HL-60/S4 treated with retinoic acid at 250 ng/mL for 4 days and 3 days (cell line): ENCODE results near the gene SUPT6H.

ENCODE experiments used
- in situ Hi-C: fragments of 300-500 bp; cut with MboI; formaldehyde crosslinking; loops from 2 replicates; pipeline ENCODE4 v1.7.0; 2022; ENCODE audit warnings: low sequenced_read_pairs

The SUPT6H gene

GRCh38 chr17:28661635-28662526, at the start of gene SUPT6H, which contains the start of gene SDF2:
TSS of gene SUPT6H (plus strand) at chr17:28662205. CDS start at chr17:28673402, 11,197 bp downstream.
TSS of gene SDF2 (minus strand) at chr17:28661906. CDS start at chr17:28661876, 30 bp downstream.
- in situ Hi-C loops: no loop called here

DNA sequence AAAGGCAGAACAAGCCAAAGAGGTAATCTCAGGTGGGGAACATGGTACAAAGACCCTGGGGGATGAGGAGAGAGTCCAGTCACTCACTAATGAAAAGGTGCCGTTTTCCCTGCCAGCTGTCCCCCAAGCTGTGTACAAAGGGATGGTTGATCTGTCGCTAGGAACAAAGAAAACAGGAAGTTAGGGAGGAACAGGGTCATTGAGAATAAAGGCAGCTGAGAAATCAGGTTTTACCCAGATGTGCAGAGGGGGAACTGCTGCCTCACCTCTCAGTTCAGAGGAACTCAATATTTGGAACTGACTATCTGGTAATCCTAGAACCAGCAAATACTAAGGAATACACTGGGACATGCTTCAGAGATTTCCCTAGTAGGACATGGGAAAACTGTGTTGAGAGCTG, 49.5 kb upstream of the SUPT6H start:
- in situ Hi-C loops: no loop called here

- in situ Hi-C loops: no loop called here
Observed at GRCh38 chr17:28612936-28613872, 48.8 kb upstream of the SUPT6H start.

DNA sequence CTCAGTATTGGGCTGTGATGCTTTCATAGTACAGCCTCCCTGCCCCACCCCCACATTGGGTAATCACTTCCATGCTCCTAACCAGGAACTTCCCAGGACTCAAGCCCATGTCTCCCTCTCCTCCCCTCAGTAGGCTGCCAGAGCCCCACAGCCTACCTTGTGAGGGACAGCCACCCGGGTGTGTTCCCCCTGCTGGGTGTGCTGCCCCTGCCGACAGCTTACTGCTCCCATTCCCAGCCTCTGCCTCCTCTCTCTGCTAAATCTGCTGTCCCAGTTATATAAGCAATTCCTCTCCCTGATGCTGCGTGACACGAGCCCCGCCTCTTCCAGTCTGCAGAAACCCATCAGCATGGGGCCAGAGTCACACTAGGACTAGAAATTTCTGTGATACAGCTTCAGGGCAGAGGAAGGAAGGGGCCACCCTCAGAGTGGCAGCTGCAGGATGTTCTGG, 48.0 kb upstream of the SUPT6H start, which contains the start of gene RSKR:
Gene RSKR, minus strand, starts transcription at position 255 of the 451 bp plus-strand sequence. Its CDS starts 24 bp downstream, at position 231.
- in situ Hi-C loops: no loop called here

DNA sequence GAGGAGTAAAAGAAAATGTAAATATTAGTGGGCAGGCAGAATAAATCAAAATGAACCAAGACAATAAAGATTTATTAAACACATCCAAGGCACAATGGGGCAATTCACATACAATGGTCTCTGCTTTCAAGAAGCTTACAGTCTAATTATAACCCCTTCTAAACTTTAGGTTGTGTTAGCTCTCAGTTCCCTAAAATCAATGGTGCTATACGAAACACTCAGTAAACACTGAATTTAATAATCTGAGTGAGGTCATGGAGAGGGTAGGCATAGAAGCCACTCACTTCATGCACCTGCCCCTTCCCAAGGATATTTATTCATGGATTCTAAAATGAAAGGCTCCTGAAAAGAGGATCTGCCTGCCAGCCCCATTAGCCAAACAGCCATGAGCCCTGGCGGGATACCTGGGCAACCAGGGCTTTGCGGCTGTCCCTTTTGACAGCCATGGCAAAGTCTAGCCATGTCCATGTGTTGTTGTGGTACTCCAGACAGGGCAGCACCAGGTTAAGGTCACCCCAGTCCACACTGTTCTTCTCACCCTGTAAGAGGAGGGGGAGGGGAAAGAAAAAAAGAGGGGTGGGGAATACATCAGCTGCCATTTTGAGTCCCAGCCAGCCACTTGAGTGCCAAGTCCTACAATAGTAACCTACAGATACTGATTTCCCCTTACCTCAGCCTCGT, 46.6 kb upstream of the SUPT6H start:
- in situ Hi-C loops: no loop called here

GRCh38 chr17:28616281-28616680, 45.7 kb upstream of the SUPT6H start:
- in situ Hi-C loops: no loop called here

DNA sequence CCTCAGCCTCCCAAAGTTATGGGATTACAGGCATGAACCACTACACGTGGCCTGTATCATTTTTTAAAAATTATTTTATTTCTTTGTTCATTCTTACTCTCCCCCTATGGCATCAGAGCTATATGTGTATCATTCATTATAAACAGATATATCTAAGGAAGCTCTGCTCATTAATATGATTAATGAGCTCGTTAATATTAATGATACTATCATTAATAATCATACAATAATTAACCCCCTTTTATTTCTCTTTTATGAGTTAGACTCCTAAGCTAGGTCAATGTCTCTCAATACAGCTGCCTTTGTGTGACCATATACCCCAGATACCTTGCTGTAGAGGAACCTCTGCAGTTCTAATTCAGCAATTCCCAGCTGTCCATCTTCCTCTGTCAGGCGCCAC, 43.5 kb upstream of the SUPT6H start:
- in situ Hi-C loops: no loop called here

GRCh38 chr17:28620010-28620409, 42.0 kb upstream of the SUPT6H start:
- in situ Hi-C loops: no loop called here

DNA sequence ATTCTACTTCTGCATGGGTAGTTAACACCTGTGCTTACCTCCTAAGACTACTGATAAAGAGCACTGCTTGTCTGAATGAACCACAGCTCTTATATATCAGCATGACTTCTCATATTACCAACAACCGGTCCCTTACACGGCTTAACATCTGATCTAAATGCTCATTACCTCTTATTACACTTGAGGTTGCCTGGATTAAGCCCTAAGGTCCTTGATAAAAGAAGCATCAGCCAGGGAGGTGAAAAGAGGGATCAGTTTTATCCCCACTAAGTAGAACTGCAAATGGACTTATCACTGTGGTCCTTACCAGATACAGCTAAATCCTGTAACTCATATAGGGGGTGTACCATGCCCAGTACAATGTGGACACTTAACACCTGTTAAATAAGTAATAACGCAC, 39.8 kb upstream of the SUPT6H start:
- in situ Hi-C loops: no loop called here

- in situ Hi-C loops: no loop called here
Observed at GRCh38 chr17:28623696-28624095, 38.3 kb upstream of the SUPT6H start.

GRCh38 chr17:28624148-28624547, 37.9 kb upstream of the SUPT6H start:
- in situ Hi-C loops: no loop called here

DNA sequence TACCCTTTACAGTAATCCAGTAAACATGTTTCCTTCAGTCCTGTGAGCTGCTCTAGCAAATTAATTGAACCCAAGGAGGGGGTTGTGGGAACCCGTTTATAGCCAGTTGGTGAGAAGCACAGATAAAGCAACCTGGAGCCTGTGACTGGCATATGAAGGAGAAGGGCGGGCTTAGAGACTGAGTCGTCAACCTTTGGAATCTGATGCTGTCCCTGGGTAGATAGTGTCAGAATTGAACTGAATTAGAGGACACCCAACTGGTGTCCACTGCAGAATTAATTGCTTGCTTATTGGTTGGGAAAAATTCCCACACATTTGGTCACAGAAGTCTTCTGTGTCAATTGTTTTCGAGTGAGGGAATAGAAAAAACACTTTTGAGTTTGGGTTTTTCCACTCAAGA, 35.2 kb upstream of the SUPT6H start:
- in situ Hi-C loops: no loop called here

DNA sequence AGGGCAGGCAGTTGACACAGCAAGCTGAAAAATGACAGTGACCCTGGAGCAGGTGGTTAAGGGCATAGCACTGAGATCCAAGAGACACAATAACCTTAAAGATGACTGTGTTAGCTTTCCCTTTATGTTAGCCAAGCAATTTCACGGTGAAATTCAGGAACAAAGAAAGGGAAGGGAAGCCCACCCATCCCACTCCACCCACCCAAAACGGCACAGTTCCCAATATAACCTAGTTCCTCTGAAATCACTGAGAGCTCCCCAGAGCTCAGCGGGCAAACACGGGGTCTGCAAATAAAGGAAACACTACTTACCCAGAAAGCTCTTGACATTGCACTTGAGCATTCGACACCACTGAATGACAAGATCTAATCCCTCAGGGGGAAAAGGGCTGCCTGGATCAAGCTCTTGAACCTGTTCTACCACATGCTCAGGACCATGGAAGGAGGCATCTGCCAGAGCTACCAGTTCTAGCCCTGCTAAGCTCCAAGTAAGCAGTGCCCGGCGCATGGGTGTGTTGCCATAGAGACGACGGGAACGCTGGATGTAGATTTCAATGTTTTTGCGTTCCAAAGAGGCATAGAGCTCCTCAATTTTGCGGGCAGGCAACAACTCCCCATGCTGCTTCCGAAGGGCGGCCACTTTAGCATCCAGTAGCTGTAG, 27.7 kb upstream of the SUPT6H start:
- in situ Hi-C loops: loop anchor here (5.0 kb wide), 1 partner anchor 52 kb away; no protein-coding TSS in a partner anchor

DNA sequence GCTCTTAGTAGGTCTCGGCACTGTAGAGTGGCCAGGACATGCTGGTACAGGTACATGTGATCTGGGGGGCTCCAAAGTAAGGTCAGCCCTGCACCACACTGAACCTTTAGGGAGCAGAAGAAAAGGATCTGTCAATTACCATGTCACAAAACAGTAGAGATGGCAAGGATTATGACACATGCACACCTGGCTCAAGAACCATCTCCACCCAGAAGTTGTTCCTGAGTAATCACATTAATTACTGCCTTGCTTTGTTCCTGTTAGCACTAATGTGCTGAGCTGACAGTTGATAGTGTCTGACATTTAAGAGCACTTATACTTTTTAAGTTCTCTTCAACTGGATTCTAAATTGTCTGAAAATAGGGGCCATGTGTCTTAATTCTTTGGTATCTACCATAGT, 26.5 kb upstream of the SUPT6H start:
- in situ Hi-C loops: no loop called here

DNA sequence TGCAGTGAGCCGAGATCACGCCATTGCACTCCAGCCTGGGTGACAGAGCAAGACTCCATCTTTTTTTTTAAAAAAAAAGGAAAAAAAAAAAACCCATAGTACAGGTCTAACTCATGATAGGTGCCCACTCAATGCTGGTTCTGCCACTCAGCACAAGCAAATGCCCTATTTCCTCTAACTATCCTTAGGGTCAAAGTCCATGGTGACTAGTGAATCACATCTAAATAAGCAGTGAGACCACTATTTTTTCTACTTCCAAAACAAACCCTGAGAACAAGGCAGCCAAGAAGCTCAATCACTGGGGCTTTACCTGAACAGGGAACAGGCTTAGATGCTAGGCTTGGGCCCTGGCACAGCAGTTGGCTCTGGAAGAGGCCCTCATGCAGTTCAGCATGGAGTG, 20.4 kb upstream of the SUPT6H start:
- in situ Hi-C loops: no loop called here

GRCh38 chr17:28643983-28644786, 17.8 kb upstream of the SUPT6H start:
- in situ Hi-C loops: no loop called here

- in situ Hi-C loops: no loop called here
Observed at GRCh38 chr17:28644787-28645575, 17.0 kb upstream of the SUPT6H start, which contains the start of gene BLTP2. TSS of gene BLTP2 (minus strand) at chr17:28645158. CDS start at chr17:28645056, 102 bp downstream.

GRCh38 chr17:28645576-28645939, 16.4 kb upstream of the SUPT6H start:
- in situ Hi-C loops: no loop called here
